PC-3 (cell line): ENCODE results near the gene CRYBG3. TPM values are rescaled to one million over a fixed set of nuclear protein-coding genes. Genes with fewer than 3 reads are reported as not detected.

Source experiments
- ATAC-seq: fragments of 200-7000 bp; cut with Tn5 transposase; 2 replicates; pipeline ENCODE4 v1.9.1; 2020; ENCODE audit warnings: mild to moderate bottlenecking, moderate library complexity
- BruUV-seq: library from RNA; stranded (reverse); fragments of 400-500 nt; replicated peaks from 2 replicates; lab custom pipeline; 2021; lab: Mats Ljungman, UMichigan
- CTCF ChIA-PET: fragments of 300-600 bp; sonication (Branson Sonifier 250); formaldehyde crosslinking; loops from one replicate; lab custom pipeline; 2022; ENCODE audit warnings: antibody characterized with exemption; lab: Charles Lee
- POLR2A ChIA-PET: fragments of 300-600 bp; sonication (Branson Sonifier 250); formaldehyde crosslinking; loops from one replicate; lab custom pipeline; 2022; ENCODE audit warnings: antibody characterized with exemption; ENCODE audit not compliant: unreplicated experiment; lab: Charles Lee
- DNase-seq: peaks from one replicate; pipeline ENCODE4 v3.0.0-alpha.2; 2015
- H2AFZ ChIP-seq: fragments of 300-600 bp; sonication (generic); 2 replicates; pipeline ENCODE4 v1.6.0; 2016; ENCODE audit warnings: antibody characterized with exemption, low read length
- H3F3A ChIP-seq: fragments of 300-600 bp; sonication (generic); one replicate; pipeline ENCODE4 v1.6.0; 2017; ENCODE audit warnings: antibody characterized with exemption, low read length, control low read depth, mild to moderate bottlenecking; ENCODE audit not compliant: unreplicated experiment
- H3K27ac ChIP-seq: fragments of 300-600 bp; sonication (generic); 2 replicates; pipeline ENCODE4 v1.5.1; 2016; ENCODE audit warnings: mild to moderate bottlenecking, low read length
- H3K27me3 ChIP-seq: fragments of 300-600 bp; sonication (generic); 2 replicates; pipeline ENCODE4 v1.6.1; 2016; ENCODE audit warnings: low read length, mixed read lengths
- H3K36me3 ChIP-seq: fragments of 300-600 bp; sonication (generic); 2 replicates; pipeline ENCODE4 v1.6.1; 2016; ENCODE audit warnings: low read depth, mixed run types, low read length, mixed read lengths
- H3K4me1 ChIP-seq: fragments of 300-600 bp; sonication (generic); 2 replicates; pipeline ENCODE4 v1.5.1; 2016; ENCODE audit warnings: low read length; ENCODE audit not compliant: insufficient read depth
- H3K4me2 ChIP-seq: fragments of 300-600 bp; sonication (generic); 2 replicates; pipeline ENCODE4 v1.6.0; 2016; ENCODE audit warnings: low read length
- H3K4me3 ChIP-seq: fragments of 300-600 bp; sonication (generic); 2 replicates; pipeline ENCODE4 v1.5.1; 2016; ENCODE audit warnings: mild to moderate bottlenecking, low read length, mixed read lengths
- H3K79me2 ChIP-seq: fragments of 300-600 bp; sonication (generic); 2 replicates; pipeline ENCODE4 v1.6.1; 2017; ENCODE audit warnings: low read length, mixed read lengths
- H3K9ac ChIP-seq: fragments of 300-600 bp; sonication (generic); 2 replicates; pipeline ENCODE4 v1.6.0; 2016; ENCODE audit warnings: mild to moderate bottlenecking, low read length
- H3K9me2 ChIP-seq: fragments of 300-600 bp; sonication (generic); replicated peaks from 2 replicates; pipeline ENCODE4 v1.6.1; 2016; ENCODE audit warnings: mixed run types, low read length, mixed read lengths
- H3K9me3 ChIP-seq: fragments of 300-600 bp; sonication (generic); 2 replicates; pipeline ENCODE4 v1.6.1; 2016; ENCODE audit warnings: low read length, mixed read lengths
- H4K20me1 ChIP-seq: fragments of 300-600 bp; sonication (generic); 2 replicates; pipeline ENCODE4 v1.6.1; 2016; ENCODE audit warnings: low read length, mixed read lengths
- EZH2 ChIP-seq: fragments of 300-600 bp; sonication (generic); IDR thresholded peaks from one replicate; pipeline ENCODE4 v1.6.1; 2017; ENCODE audit warnings: antibody characterized with exemption, mild to moderate bottlenecking, low read length; ENCODE audit not compliant: unreplicated experiment
- EZH2phosphoT487 ChIP-seq: fragments of 300-600 bp; sonication (generic); IDR thresholded peaks from 2 replicates; pipeline ENCODE4 v1.6.1; 2018; ENCODE audit warnings: mild to moderate bottlenecking, antibody characterized with exemption, low read length, borderline replicate concordance
- intact Hi-C: fragments of 100-400 bp; cut with micrococcal nuclease; formaldehyde crosslinking; loops from 2 replicates; pipeline ENCODE4 v1.9.0; 2023
- total RNA-seq: library from RNA; depleted of rRNA; stranded (reverse); fragments of >200 nt; gene quantifications from 2 replicates; pipeline ENCODE4 v1.2.3, GENCODE V29; 2014
- TF ChIP-seq, protein P1 (sequence below): fragments of 300-600 bp; sonication (generic); conservative IDR thresholded peaks from 2 replicates; pipeline ENCODE4 v1.5.1; 2017; ENCODE audit warnings: antibody characterized with exemption, low read depth, mild to moderate bottlenecking, low read length

CRYBG3 gene
- total RNA-seq, 1 experiment from 2014 or later, result 11.4 TPM

DNA sequence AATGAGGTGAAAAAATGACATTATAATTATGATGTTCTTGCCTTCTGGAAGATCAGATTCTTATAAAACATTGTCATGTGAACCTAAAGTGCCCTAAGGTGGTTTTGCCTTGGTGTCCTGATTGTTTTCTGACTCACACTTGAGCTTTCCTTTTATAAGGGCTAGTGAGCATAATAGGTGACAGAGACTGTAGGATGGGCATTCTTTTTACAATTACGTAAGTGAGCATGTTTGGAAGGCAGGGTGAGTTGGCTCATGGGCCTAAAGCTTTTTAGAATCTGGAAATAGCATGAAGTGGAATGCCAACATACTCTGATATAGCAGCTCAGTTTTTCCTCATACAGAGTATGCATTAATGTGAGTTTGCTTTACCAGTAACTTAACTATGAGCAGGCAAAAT lies 41.2 kb downstream of the CRYBG3 start:
- Histone ChIP-seq H3K4me2 (peak overlapping the region; percentile 17), H3K9me3 (no peaks in the 10 kb centered on the region), H3K36me3 (peaks cover 2% of the 10 kb centered on the region; the same call in 1 of the 2 replicates), H2AFZ (no peak overlapping the region), H3K9ac (no peak overlapping the region), H3K4me3 (no peak overlapping the region), H3K4me1 (peaks cover 17% of the 10 kb centered on the region), H4K20me1 (0 out of 2 replicates have a peak, but pooled peaks cover 5% of the 10 kb centered on the region), H3F3A (no peaks in the 10 kb centered on the region), H3K27ac (peak overlapping the region; percentile 56), H3K79me2 (peaks cover 9% of the 10 kb centered on the region), H3K27me3 (no peaks in the 10 kb centered on the region), H3K9me2 (no peaks in the 10 kb centered on the region)
- ChIA-PET POLR2A (no interaction called here), CTCF (interaction anchor here (0.6 kb wide), 1 partner anchor 900 kb away, joined by 3 read pairs; the partner anchor contains the start of gene ST3GAL6)
- TF ChIP-seq EZH2phosphoT487, result no peak
- TF ChIP-seq, protein P1, sequence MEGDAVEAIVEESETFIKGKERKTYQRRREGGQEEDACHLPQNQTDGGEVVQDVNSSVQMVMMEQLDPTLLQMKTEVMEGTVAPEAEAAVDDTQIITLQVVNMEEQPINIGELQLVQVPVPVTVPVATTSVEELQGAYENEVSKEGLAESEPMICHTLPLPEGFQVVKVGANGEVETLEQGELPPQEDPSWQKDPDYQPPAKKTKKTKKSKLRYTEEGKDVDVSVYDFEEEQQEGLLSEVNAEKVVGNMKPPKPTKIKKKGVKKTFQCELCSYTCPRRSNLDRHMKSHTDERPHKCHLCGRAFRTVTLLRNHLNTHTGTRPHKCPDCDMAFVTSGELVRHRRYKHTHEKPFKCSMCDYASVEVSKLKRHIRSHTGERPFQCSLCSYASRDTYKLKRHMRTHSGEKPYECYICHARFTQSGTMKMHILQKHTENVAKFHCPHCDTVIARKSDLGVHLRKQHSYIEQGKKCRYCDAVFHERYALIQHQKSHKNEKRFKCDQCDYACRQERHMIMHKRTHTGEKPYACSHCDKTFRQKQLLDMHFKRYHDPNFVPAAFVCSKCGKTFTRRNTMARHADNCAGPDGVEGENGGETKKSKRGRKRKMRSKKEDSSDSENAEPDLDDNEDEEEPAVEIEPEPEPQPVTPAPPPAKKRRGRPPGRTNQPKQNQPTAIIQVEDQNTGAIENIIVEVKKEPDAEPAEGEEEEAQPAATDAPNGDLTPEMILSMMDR, result no peak
- no peak for TF ChIP-seq EZH2
- intact Hi-C loops, result loop anchor here (1.0 to 2.0 kb wide), 2 partner anchors 9 to 40 kb away; partner anchors contain the start of gene CRYBG3
- ATAC-seq (peak; percentile 99), DNase-seq (peak; percentile 92)
- no TSS peak for BruUV-seq

DNA sequence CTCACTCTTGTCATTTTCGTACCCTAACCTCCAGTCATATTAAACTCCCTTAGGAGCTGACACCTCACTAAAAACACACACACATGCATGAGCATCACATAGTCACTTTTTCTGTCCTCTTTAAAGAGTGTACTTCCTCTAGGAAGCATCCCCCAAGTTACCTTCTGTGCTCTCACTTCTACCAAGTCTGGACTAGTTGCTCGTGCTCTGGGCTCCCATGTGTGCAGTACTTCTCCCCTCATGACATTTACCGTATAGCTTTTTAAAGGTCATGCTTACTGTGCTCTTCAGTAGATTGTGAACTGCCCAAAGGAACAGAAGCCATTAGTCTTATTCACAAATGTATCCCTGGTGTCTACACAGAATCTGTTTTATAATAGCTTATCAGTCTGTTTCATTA lies 42.0 kb downstream of the CRYBG3 start:
- Histone ChIP-seq H3K27ac (peak overlapping the region; percentile 56), H3K9ac (no peak overlapping the region), H3F3A (no peaks in the 10 kb centered on the region), H3K27me3 (no peaks in the 10 kb centered on the region), H3K9me2 (no peaks in the 10 kb centered on the region), H3K79me2 (peaks cover 6% of the 10 kb centered on the region), H3K4me2 (peak overlapping the region; percentile 17; the same call in 1 of the 2 replicates), H3K9me3 (no peaks in the 10 kb centered on the region), H4K20me1 (0 out of 2 replicates have a peak, but pooled peaks cover 5% of the 10 kb centered on the region), H2AFZ (no peak overlapping the region), H3K4me1 (peaks cover 17% of the 10 kb centered on the region), H3K36me3 (peaks cover 2% of the 10 kb centered on the region; the same call in 1 of the 2 replicates), H3K4me3 (no peak overlapping the region)
- CTCF ChIA-PET, result no interaction called here
- ATAC-seq, result no peak
- POLR2A ChIA-PET, result no interaction called here
- TF ChIP-seq EZH2phosphoT487, result no peak
- TF ChIP-seq EZH2, result no peak
- TF ChIP-seq, protein P1, result no peak
- no TSS peak for BruUV-seq
- no peak for DNase-seq
- intact Hi-C loops, result loop anchor here (1.0 to 2.0 kb wide), 2 partner anchors 9 to 41 kb away; partner anchors contain the start of gene CRYBG3

DNA sequence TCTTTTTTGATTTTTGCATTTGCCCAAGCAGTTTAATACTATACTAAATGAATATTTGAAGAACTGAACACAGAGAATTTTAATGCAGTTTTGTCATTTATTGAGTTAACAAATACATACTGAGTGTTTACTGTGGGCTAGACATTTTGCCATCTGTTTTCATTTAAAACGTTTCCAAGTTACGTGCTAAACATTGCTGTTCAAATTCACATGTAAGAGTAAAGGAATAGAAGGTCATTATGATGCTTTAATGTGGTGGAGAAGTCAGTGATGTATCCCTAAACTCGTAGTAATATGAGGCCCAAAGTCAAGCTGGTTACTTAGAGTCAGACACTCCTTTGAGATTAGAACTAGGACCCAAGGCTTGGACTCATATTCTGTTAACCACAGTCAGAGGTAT lies 49.4 kb downstream of the CRYBG3 start:
- Histone ChIP-seq H3K9me3 (no peaks in the 10 kb centered on the region), H4K20me1 (no peaks in the 10 kb centered on the region), H3K27me3 (no peaks in the 10 kb centered on the region), H3F3A (peaks cover 11% of the 10 kb centered on the region), H3K79me2 (no peaks in the 10 kb centered on the region), H3K9me2 (no peaks in the 10 kb centered on the region), H3K27ac (peak overlapping the region; percentile 87), H3K4me1 (peaks cover 25% of the 10 kb centered on the region), H2AFZ (no peak overlapping the region), H3K9ac (peak overlapping the region; percentile 33; the same call in 1 of the 2 replicates), H3K4me2 (peak overlapping the region; percentile 83), H3K4me3 (no peak overlapping the region), H3K36me3 (no peaks in the 10 kb centered on the region)
- ATAC-seq, result no peak
- TF ChIP-seq, protein P1, result no peak
- TF ChIP-seq EZH2phosphoT487, result no peak
- DNase-seq, result no peak
- BruUV-seq, result no TSS peak
- intact Hi-C loops, result no loop called here
- ChIA-PET CTCF (no interaction called here), POLR2A (no interaction called here)
